HepG2 (cell line): ENCODE data around the gene C2CD4A. TPM values are rescaled to one million over a fixed set of nuclear protein-coding genes. Genes with fewer than 3 reads are reported as not detected.
A peak's percentile ranks its signal among the peaks of the same experiment; 100 is the strongest.

Experiments used
- BHLHE40 ChIP-seq: IDR thresholded peaks from 2 replicates; pipeline ENCODE4 v1.6.1; 2011; ENCODE audit warnings: low read length, improper control_type of control experiment
- ELF1 ChIP-seq: sonication (generic); formaldehyde crosslinking; IDR thresholded peaks from 2 replicates; pipeline ENCODE4 v1.4.0; 2020; ENCODE audit warnings: missing genetic modification reagents
- ELF3 ChIP-seq: IDR thresholded peaks from 2 replicates; pipeline ENCODE4 v1.6.1; 2016; ENCODE audit warnings: missing genetic modification reagents, missing compliant biosample characterization
- EP300 ChIP-seq, 3 experiments: sonication (generic) in 1 of 3; formaldehyde crosslinking in 1 of 3; IDR thresholded peaks; 2 replicates each; pipeline versions ENCODE4 v1.5.1 to v1.6.1; 2011 to 2020; ENCODE audit warnings: low read depth in 2 of 3, low read length in 2 of 3, borderline replicate concordance in 1 of 3, improper control_type of control experiment in 1 of 3, mild to moderate bottlenecking in 1 of 3, missing genetic modification reagents in 1 of 3, moderate library complexity in 1 of 3
- ISX ChIP-seq: sonication (generic); formaldehyde crosslinking; conservative IDR thresholded peaks from 2 replicates; pipeline ENCODE4 v1.5.0; 2020; ENCODE audit warnings: missing genetic modification reagents
- SAP130 ChIP-seq: IDR thresholded peaks from 2 replicates; pipeline ENCODE4 v1.6.1; 2016; ENCODE audit warnings: low read depth
- SOX6 ChIP-seq, 2 experiments: fragments of 450-650 bp in 1 of 2; sonication (generic) in 1 of 2; formaldehyde crosslinking in 1 of 2; IDR thresholded peaks; 2 replicates each; pipeline versions ENCODE4 v1.4.0 to v1.6.1; 2017 to 2020; ENCODE audit warnings: antibody characterized with exemption in 1 of 2, mild to moderate bottlenecking in 1 of 2, missing genetic modification reagents in 1 of 2
- ZBTB38 ChIP-seq: sonication (generic); formaldehyde crosslinking; IDR thresholded peaks from 2 replicates; pipeline ENCODE4 v1.5.1; 2020; ENCODE audit warnings: mild to moderate bottlenecking, missing genetic modification reagents
- ZFP41 ChIP-seq: sonication (generic); formaldehyde crosslinking; IDR thresholded peaks from 2 replicates; pipeline ENCODE4 v1.4.0; 2020; ENCODE audit warnings: mild to moderate bottlenecking, missing genetic modification reagents, borderline replicate concordance
- ZKSCAN5 ChIP-seq: sonication (generic); formaldehyde crosslinking; IDR thresholded peaks from 2 replicates; pipeline ENCODE4 v1.5.1; 2020; ENCODE audit warnings: mild to moderate bottlenecking, missing genetic modification reagents
- ZNF619 ChIP-seq: sonication (generic); formaldehyde crosslinking; IDR thresholded peaks from 2 replicates; pipeline ENCODE4 v1.4.0; 2020; ENCODE audit warnings: mild to moderate bottlenecking, missing genetic modification reagents
- polyA plus RNA-seq, 8 experiments: library from polyadenylated mRNA; depleted of rRNA in 3 of 8; stranded (reverse) in 7 of 8; unstranded in 1 of 8; fragments of >200 nt; fragmentation: Illumina TruSeq in 4 of 8; extraction: Trizol in 4 of 8; gene quantifications; 2 replicates each; pipeline versions ENCODE4 v1.2.1 to v1.2.3, GENCODE V29; 2011 to 2016; ENCODE audit warnings: low read depth in 4 of 8, missing spikeins in 1 of 8, mixed read lengths in 1 of 8; ENCODE audit not compliant: insufficient read depth in 1 of 8
- total RNA-seq, 5 experiments: library from RNA; depleted of rRNA; stranded (reverse); fragments of >200 nt; fragmentation: Illumina TruSeq; extraction: Trizol; gene quantifications; 2 replicates each; pipeline ENCODE4 v1.2.3, GENCODE V29; 2016; ENCODE audit warnings: low read depth in 1 of 5
- TF ChIP-seq, protein P1 (sequence below): IDR thresholded peaks from 2 replicates; pipeline ENCODE4 v1.4.0; 2020; ENCODE audit warnings: mild to moderate bottlenecking, missing genetic modification reagents
- TF ChIP-seq, protein P2 (sequence below): sonication (generic); formaldehyde crosslinking; IDR thresholded peaks from 2 replicates; pipeline ENCODE4 v1.5.0; 2020; ENCODE audit warnings: mild to moderate bottlenecking, missing genetic modification reagents
- TF ChIP-seq, protein P3 (sequence below): sonication (generic); formaldehyde crosslinking; IDR thresholded peaks from 2 replicates; pipeline ENCODE4 v1.8.1; 2023; ENCODE audit warnings: mild to moderate bottlenecking, missing genetic modification reagents

The C2CD4A gene
- total and polyA plus RNA-seq, 2 of the 13 experiments (the other 11 are each of a cell fraction or from before 2014, with no cell fraction given), result 0.20 TPM; not detected in 1

DNA sequence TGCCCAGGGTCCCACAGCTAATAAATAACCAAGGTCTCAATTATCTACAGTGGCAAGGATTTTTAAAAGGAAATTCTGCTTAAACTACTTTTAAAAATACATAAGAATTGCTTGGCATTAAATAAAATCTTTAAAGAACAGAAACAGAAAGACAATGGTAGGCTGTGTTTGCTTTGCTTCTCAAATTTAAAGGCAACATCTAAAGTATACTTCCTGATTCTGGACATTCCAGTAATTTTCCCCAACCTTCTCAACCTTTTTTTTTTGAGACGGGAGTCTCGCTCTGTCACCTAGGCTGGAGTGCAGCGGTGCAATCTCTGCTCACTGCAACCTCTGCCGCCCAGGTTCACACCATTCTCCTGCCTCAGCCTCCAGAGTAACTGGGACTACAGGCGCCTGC lies 11.8 kb upstream of the C2CD4A start (continued):
- TF ChIP-seq, protein P1, sequence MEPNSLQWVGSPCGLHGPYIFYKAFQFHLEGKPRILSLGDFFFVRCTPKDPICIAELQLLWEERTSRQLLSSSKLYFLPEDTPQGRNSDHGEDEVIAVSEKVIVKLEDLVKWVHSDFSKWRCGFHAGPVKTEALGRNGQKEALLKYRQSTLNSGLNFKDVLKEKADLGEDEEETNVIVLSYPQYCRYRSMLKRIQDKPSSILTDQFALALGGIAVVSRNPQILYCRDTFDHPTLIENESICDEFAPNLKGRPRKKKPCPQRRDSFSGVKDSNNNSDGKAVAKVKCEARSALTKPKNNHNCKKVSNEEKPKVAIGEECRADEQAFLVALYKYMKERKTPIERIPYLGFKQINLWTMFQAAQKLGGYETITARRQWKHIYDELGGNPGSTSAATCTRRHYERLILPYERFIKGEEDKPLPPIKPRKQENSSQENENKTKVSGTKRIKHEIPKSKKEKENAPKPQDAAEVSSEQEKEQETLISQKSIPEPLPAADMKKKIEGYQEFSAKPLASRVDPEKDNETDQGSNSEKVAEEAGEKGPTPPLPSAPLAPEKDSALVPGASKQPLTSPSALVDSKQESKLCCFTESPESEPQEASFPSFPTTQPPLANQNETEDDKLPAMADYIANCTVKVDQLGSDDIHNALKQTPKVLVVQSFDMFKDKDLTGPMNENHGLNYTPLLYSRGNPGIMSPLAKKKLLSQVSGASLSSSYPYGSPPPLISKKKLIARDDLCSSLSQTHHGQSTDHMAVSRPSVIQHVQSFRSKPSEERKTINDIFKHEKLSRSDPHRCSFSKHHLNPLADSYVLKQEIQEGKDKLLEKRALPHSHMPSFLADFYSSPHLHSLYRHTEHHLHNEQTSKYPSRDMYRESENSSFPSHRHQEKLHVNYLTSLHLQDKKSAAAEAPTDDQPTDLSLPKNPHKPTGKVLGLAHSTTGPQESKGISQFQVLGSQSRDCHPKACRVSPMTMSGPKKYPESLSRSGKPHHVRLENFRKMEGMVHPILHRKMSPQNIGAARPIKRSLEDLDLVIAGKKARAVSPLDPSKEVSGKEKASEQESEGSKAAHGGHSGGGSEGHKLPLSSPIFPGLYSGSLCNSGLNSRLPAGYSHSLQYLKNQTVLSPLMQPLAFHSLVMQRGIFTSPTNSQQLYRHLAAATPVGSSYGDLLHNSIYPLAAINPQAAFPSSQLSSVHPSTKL (CRISPR knock-in tag), result 0 out of 2 replicates have a peak, but pooled peaks have one; percentile 23
- TF ChIP-seq ELF3 (CRISPR knock-in tag) (peak; percentile 71), BHLHE40 (no peak), ELF1 (0 out of 2 replicates have a peak, but pooled peaks have one; percentile 26), SAP130 (peak; percentile 17; the same call in 1 of the 2 replicates), ISX (no peak), SOX6 (IDR thresholded peaks at IDR 0.05) (no peak), SOX6 (CRISPR knock-in tag; IDR thresholded peaks at IDR 0.05) (peak; percentile 37; the same call in 1 of the 2 replicates), ZKSCAN5 (no peak), ZNF619 (no peak), ZBTB38 (CRISPR knock-in tag) (peak; percentile 64), EP300 (IDR thresholded peaks at IDR 0.05; ENCODE audit: low read depth in 2 of 2, low read length in 2 of 2) (peak in 1 of 2 experiments; percentile 41; a peak in 1 of 4 replicates), EP300 (CRISPR knock-in tag; IDR thresholded peaks at IDR 0.05; ENCODE audit: borderline replicate concordance) (no peak), ZFP41 (CRISPR knock-in tag) (no peak)
- TF ChIP-seq, protein P2, sequence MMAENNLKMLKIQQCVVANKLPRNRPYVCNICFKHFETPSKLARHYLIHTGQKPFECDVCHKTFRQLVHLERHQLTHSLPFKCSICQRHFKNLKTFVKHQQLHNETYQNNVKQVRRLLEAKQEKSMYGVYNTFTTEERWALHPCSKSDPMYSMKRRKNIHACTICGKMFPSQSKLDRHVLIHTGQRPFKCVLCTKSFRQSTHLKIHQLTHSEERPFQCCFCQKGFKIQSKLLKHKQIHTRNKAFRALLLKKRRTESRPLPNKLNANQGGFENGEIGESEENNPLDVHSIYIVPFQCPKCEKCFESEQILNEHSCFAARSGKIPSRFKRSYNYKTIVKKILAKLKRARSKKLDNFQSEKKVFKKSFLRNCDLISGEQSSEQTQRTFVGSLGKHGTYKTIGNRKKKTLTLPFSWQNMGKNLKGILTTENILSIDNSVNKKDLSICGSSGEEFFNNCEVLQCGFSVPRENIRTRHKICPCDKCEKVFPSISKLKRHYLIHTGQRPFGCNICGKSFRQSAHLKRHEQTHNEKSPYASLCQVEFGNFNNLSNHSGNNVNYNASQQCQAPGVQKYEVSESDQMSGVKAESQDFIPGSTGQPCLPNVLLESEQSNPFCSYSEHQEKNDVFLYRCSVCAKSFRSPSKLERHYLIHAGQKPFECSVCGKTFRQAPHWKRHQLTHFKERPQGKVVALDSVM (CRISPR knock-in tag), result peak; percentile 40; the same call in 1 of the 2 replicates
- TF ChIP-seq, protein P3, sequence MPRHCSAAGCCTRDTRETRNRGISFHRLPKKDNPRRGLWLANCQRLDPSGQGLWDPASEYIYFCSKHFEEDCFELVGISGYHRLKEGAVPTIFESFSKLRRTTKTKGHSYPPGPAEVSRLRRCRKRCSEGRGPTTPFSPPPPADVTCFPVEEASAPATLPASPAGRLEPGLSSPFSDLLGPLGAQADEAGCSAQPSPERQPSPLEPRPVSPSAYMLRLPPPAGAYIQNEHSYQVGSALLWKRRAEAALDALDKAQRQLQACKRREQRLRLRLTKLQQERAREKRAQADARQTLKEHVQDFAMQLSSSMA (CRISPR knock-in tag), result no peak
